Measurements from ENCODE around the gene ANTXRL.
"Not testable (repeated sequence)": the region's sequence is repeated elsewhere in the genome, so short reads cannot be mapped to it uniquely, and the experiment has no call there.

The ANTXRL gene

GRCh38 chr10:46296641-46297141 lies 9.9 kb downstream of the ANTXRL start:
- DNase-seq, result no peak

- DNase-seq, result no peak
These were observed 10.8 kb downstream of the ANTXRL start for GRCh38 chr10:46297406-46298204.

- DNase-seq, result no peak
These were observed 11.9 kb downstream of the ANTXRL start for GRCh38 chr10:46298477-46299285.

- DNase-seq, result no peak
These were observed 12.4 kb downstream of the ANTXRL start for GRCh38 chr10:46299286-46299535.

GRCh38 chr10:46299536-46300369 lies 13.0 kb downstream of the ANTXRL start:
- DNase-seq, result no peak

- DNase-seq, result not testable (repeated sequence)
These were observed 13.5 kb downstream of the ANTXRL start for GRCh38 chr10:46300370-46300711.

GRCh38 chr10:46301056-46301645 lies 14.4 kb downstream of the ANTXRL start:
- no peak for DNase-seq

- DNase-seq, result no peak
These were observed 15.1 kb downstream of the ANTXRL start for GRCh38 chr10:46301721-46302479.

- not testable (repeated sequence) for DNase-seq
These were observed 16.1 kb downstream of the ANTXRL start for GRCh38 chr10:46302765-46303352.

GRCh38 chr10:46304062-46304461 lies 17.3 kb downstream of the ANTXRL start:
- no peak for DNase-seq

- DNase-seq, result not testable (repeated sequence)
These were observed 17.9 kb downstream of the ANTXRL start for GRCh38 chr10:46304671-46305070.

GRCh38 chr10:46305079-46305818 lies 18.5 kb downstream of the ANTXRL start:
- no peak for DNase-seq

- no peak for DNase-seq
These were observed 19.2 kb downstream of the ANTXRL start for GRCh38 chr10:46305986-46306385.

GRCh38 chr10:46306516-46307184 lies 19.9 kb downstream of the ANTXRL start:
- DNase-seq, result no peak

GRCh38 chr10:46307281-46308112 lies 20.7 kb downstream of the ANTXRL start:
- DNase-seq, result no peak

GRCh38 chr10:46308113-46308415 lies 21.3 kb downstream of the ANTXRL start:
- no peak for DNase-seq

- no peak for DNase-seq
These were observed 22.1 kb downstream of the ANTXRL start for GRCh38 chr10:46308666-46309450.

- no peak for DNase-seq
These were observed 22.8 kb downstream of the ANTXRL start for GRCh38 chr10:46309511-46310142.

All from CD4-positive, alpha-beta T cell treated with Interleukin-4 for 1 hour (primary cell).